C4-2B (cell line): ENCODE results near the gene ETNK2.

Experiments used
- CTCF ChIP-seq: fragments of 450-650 bp; conservative IDR thresholded peaks from 2 replicates; pipeline ENCODE4 v1.5.1; 2017; ENCODE audit warnings: mild to moderate bottlenecking
- ZFX ChIP-seq: fragments of 450-650 bp; IDR thresholded peaks from 2 replicates; pipeline ENCODE4 v1.6.1; 2017

- TF ChIP-seq CTCF, result no peak
- TF ChIP-seq ZFX, result no peak
These were observed 6.1 kb upstream of the ETNK2 start for GRCh38 chr1:204157962-204158361.
